ENCODE results near the gene LDLRAD4. TPM values are rescaled to one million over a fixed set of nuclear protein-coding genes. Genes with fewer than 3 reads are reported as not detected.

LDLRAD4 gene
- total and polyA plus RNA-seq, 2 donors (not counting 1 experiment from before 2014, with no cell fraction given): 13.9 to 35.7 TPM

DNA sequence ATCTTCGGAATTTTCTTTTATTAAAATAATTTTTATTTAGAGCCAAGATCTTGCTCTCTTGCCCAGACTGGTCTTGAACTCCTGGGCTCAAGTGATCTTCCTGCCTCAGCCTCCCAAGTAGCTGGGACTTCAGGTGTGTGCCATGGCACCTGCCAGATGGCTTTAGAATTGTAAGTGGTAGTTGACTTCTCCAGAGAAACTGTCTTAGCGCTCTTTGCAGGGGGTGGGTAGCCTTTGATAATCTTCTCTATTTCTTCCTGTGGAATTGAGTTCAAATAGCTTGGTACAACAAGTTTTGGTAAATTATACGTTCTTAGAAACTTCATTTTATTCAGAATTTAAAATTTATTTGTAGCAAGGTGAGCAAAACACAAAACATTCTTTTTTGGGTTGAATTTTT is 113.3 kb downstream of the LDLRAD4 start:
- peaks cover 2 to 14% (median 4%) of the 10 kb centered on the region in 3 donors for H3K9me3 ChIP-seq (ENCODE audit: control extremely low read depth in 1 of 3, control insufficient read depth in 2 of 3, insufficient read depth in 1 of 3, low read length in 2 of 3)
- intact Hi-C loops (cut with micrococcal nuclease): no loop called here
- peaks cover 6% of the 10 kb centered on the region for H3K9me3 Mint-ChIP-seq (ENCODE audit: insufficient read depth)
- H3K4me1 Mint-ChIP-seq: peaks cover 4% of the 10 kb centered on the region
- no peaks in the 10 kb centered on the region for H4K20me1 ChIP-seq (ENCODE audit: control insufficient read depth, insufficient read depth, low read length, poor library complexity, severe bottlenecking)
- ChIA-PET POLR2A (no interaction called here), CTCF (no interaction called here)
- H3K27ac ChIP-seq (ENCODE audit: low read length in 2 of 2): no peak overlapping the region
- H3K4me3 ChIP-seq (ENCODE audit: control extremely low read depth in 1 of 5, extremely low read depth in 1 of 5, insufficient read depth in 1 of 5, low read depth in 2 of 5, low read length in 4 of 5): no peak overlapping the region
- peaks cover 0 to 4% (median 0%) of the 10 kb centered on the region in 4 experiments for H3K27me3 ChIP-seq (replicated peaks in 1 of 4; ENCODE audit: control extremely low read depth in 1 of 4, control insufficient read depth in 3 of 4, insufficient read depth in 4 of 4, low read length in 3 of 4)
- H3K36me3 ChIP-seq (replicated peaks in 1 of 2; ENCODE audit: control extremely low read depth in 1 of 2, control insufficient read depth in 1 of 2, extremely low read depth in 1 of 2, insufficient read depth in 2 of 2, low read length in 1 of 2): no peaks in the 10 kb centered on the region
- DNase-seq (no peak), ATAC-seq (ENCODE audit: low read depth) (no peak)
- peaks cover 2% of the 10 kb centered on the region in 2 donors for H3K4me1 ChIP-seq (ENCODE audit: control insufficient read depth in 2 of 2, insufficient read depth in 2 of 2, low read length in 2 of 2)
- H3K4me3 Mint-ChIP-seq: no peak overlapping the region
- TF ChIP-seq, protein P1, sequence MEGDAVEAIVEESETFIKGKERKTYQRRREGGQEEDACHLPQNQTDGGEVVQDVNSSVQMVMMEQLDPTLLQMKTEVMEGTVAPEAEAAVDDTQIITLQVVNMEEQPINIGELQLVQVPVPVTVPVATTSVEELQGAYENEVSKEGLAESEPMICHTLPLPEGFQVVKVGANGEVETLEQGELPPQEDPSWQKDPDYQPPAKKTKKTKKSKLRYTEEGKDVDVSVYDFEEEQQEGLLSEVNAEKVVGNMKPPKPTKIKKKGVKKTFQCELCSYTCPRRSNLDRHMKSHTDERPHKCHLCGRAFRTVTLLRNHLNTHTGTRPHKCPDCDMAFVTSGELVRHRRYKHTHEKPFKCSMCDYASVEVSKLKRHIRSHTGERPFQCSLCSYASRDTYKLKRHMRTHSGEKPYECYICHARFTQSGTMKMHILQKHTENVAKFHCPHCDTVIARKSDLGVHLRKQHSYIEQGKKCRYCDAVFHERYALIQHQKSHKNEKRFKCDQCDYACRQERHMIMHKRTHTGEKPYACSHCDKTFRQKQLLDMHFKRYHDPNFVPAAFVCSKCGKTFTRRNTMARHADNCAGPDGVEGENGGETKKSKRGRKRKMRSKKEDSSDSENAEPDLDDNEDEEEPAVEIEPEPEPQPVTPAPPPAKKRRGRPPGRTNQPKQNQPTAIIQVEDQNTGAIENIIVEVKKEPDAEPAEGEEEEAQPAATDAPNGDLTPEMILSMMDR (IDR thresholded peaks at IDR 0.05): no peak
- TF ChIP-seq EZH2 (IDR thresholded peaks at IDR 0.05; ENCODE audit: borderline replicate concordance, insufficient read depth, low read depth, low read length, poor library complexity, severe bottlenecking): no peak
- H2AFZ ChIP-seq (ENCODE audit: insufficient read depth, low read depth, low read length, poor library complexity, severe bottlenecking): no peak overlapping the region
- no peak overlapping the region for H3K27ac Mint-ChIP-seq
- no CpG with 5 or more reads among the region's 3 CpGs for WGBS (ENCODE audit: insufficient coverage)
- H3K79me2 ChIP-seq (ENCODE audit: control insufficient read depth, insufficient read depth, low read length): no peaks in the 10 kb centered on the region
- peaks cover 15% of the 10 kb centered on the region for H3K27me3 Mint-ChIP-seq
- H3K9ac ChIP-seq (ENCODE audit: low read length): no peak overlapping the region
- no peak overlapping the region for H3K4me2 ChIP-seq (replicated peaks; ENCODE audit: low read depth, low read length, poor library complexity, severe bottlenecking)

DNA sequence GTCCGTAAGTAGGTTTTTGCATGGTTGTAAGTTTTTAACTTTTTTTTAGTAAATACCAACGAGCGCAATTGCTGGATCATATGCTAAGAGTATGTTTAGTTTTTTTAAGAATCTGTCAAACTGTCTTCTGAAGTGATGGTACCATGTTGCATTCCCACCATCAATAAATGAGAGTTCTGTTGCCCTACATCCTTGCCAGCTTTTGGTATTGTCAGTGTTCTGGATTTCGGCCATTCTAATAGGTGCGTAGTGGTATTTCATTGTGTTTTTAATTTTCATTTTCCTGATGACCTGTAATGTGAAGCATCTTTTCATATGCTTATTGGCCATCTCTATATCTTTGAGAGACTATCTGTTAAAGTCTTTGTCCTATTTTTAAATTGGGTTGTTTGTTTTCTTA is 114.3 kb downstream of the LDLRAD4 start:
- Histone ChIP-seq H3K4me2 (replicated peaks; ENCODE audit: low read depth, low read length, poor library complexity, severe bottlenecking) (no peak overlapping the region), H3K4me1 (ENCODE audit: control insufficient read depth in 2 of 2, insufficient read depth in 2 of 2, low read length in 2 of 2) (no peaks in the 10 kb centered on the region), H3K9me3 (ENCODE audit: control extremely low read depth in 1 of 3, control insufficient read depth in 2 of 3, insufficient read depth in 1 of 3, low read length in 2 of 3) (peaks cover 2 to 10% (median 4%) of the 10 kb centered on the region in 3 donors), H3K79me2 (ENCODE audit: control insufficient read depth, insufficient read depth, low read length) (no peaks in the 10 kb centered on the region), H3K9ac (ENCODE audit: low read length) (no peak overlapping the region), H2AFZ (ENCODE audit: insufficient read depth, low read depth, low read length, poor library complexity, severe bottlenecking) (no peak overlapping the region), H4K20me1 (ENCODE audit: control insufficient read depth, insufficient read depth, low read length, poor library complexity, severe bottlenecking) (no peaks in the 10 kb centered on the region), H3K27me3 (replicated peaks in 1 of 4; ENCODE audit: control extremely low read depth in 1 of 4, control insufficient read depth in 3 of 4, insufficient read depth in 4 of 4, low read length in 3 of 4) (peaks cover 0 to 2% (median 0%) of the 10 kb centered on the region in 4 experiments), H3K4me3 (ENCODE audit: control extremely low read depth in 1 of 5, extremely low read depth in 1 of 5, insufficient read depth in 1 of 5, low read depth in 2 of 5, low read length in 4 of 5) (no peak overlapping the region), H3K36me3 (replicated peaks in 1 of 2; ENCODE audit: control extremely low read depth in 1 of 2, control insufficient read depth in 1 of 2, extremely low read depth in 1 of 2, insufficient read depth in 2 of 2, low read length in 1 of 2) (no peaks in the 10 kb centered on the region), H3K27ac (ENCODE audit: low read length in 2 of 2) (no peak overlapping the region)
- Mint-ChIP-seq H3K4me3 (no peak overlapping the region), H3K9me3 (ENCODE audit: insufficient read depth) (peaks cover 6% of the 10 kb centered on the region), H3K27me3 (peaks cover 15% of the 10 kb centered on the region), H3K4me1 (no peaks in the 10 kb centered on the region), H3K27ac (no peak overlapping the region)
- intact Hi-C loops (cut with micrococcal nuclease): no loop called here
- CTCF ChIA-PET: no interaction called here
- TF ChIP-seq, protein P1 (IDR thresholded peaks at IDR 0.05): no peak
- TF ChIP-seq EZH2 (IDR thresholded peaks at IDR 0.05; ENCODE audit: borderline replicate concordance, insufficient read depth, low read depth, low read length, poor library complexity, severe bottlenecking): no peak
- DNase-seq (no peak), ATAC-seq (ENCODE audit: low read depth) (no peak)
- no CpG with 5 or more reads among the region's 5 CpGs for WGBS (ENCODE audit: insufficient coverage)
- POLR2A ChIA-PET: no interaction called here
